DOHH2 (cell line): ENCODE results near the gene SCYGR2.

ENCODE experiments used
- EZH2phosphoT487 ChIP-seq: fragments of 200-600 bp; sonication (generic); IDR thresholded peaks from 2 replicates; pipeline ENCODE4 v1.6.1; 2017; ENCODE audit warnings: borderline replicate concordance, mild to moderate bottlenecking, antibody characterized with exemption, low read length, moderate library complexity, mixed read lengths
- TF ChIP-seq, protein P1 (sequence below): fragments of 200-600 bp; sonication (generic); IDR thresholded peaks from one replicate; pipeline ENCODE4 v1.5.1; 2014; ENCODE audit warnings: antibody characterized with exemption, mild to moderate bottlenecking, low read depth, low read length; ENCODE audit not compliant: poor library complexity, severe bottlenecking

DNA sequence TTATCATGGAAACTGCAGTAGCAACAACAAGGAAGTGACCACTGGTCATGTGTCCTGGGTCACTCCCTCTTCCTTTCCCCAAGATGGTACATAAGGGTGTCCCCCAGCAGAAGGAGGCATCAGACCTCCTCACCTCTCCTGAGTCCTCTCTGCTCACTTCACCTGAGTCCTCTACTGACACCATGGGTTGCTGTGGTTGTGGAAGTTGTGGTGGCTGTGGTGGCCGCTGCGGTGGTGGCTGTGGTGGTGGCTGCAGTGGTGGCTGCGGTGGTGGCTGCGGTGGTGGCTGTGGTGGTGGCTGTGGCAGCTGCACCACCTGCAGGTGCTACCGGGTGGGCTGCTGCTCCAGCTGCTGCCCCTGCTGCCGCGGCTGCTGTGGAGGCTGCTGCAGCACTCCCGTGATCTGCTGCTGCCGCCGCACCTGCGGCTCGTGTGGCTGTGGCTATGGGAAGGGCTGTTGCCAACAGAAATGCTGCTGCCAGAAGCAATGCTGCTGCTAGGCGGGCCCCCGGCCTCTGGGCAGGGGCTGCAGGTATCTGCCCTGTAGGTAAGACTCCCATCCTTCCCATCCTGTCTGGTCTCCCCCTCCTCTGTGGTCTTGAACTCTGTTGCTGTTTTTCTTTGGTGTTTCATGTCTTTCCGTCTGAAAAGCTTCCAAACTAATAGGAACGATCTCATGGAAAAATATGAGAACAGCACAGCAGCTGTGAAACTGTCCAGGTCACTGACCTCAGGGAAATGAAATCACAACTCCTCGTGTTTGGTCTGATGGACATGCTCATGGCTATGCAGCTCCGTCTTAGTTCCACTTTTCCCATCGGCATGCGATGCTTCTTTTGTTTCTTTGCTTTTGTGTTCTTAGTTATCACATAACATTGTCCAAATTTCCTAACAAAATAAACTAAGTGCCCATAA, 18.9 kb downstream of the SCYGR2 start, which contains the start of gene SCYGR4:
- TF ChIP-seq, protein P1, sequence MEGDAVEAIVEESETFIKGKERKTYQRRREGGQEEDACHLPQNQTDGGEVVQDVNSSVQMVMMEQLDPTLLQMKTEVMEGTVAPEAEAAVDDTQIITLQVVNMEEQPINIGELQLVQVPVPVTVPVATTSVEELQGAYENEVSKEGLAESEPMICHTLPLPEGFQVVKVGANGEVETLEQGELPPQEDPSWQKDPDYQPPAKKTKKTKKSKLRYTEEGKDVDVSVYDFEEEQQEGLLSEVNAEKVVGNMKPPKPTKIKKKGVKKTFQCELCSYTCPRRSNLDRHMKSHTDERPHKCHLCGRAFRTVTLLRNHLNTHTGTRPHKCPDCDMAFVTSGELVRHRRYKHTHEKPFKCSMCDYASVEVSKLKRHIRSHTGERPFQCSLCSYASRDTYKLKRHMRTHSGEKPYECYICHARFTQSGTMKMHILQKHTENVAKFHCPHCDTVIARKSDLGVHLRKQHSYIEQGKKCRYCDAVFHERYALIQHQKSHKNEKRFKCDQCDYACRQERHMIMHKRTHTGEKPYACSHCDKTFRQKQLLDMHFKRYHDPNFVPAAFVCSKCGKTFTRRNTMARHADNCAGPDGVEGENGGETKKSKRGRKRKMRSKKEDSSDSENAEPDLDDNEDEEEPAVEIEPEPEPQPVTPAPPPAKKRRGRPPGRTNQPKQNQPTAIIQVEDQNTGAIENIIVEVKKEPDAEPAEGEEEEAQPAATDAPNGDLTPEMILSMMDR: no peak
- TF ChIP-seq EZH2phosphoT487: no peak
